Tongue (tissue), 2 donors: ENCODE data around the gene MPHOSPH6. TPM values are rescaled to one million over a fixed set of nuclear protein-coding genes. Genes with fewer than 3 reads are reported as not detected.
"Not testable (repeated sequence)": the region's sequence is repeated elsewhere in the genome, so short reads cannot be mapped to it uniquely, and the experiment has no call there.

Experiments
- DNase-seq: peaks from one replicate; pipeline ENCODE4 v3.0.0-alpha.2; 2015
- total RNA-seq: library from RNA; depleted of rRNA; stranded (reverse); fragments of >200 nt; gene quantifications from one replicate; pipeline ENCODE4 v1.2.3, GENCODE V29; 2014

Gene MPHOSPH6
- total RNA-seq, 1 donor from 2014 or later, result 31.5 TPM

GRCh38 chr16:82175627-82176026 lies 5.6 kb upstream of the MPHOSPH6 start:
- DNase-seq, result no peak

DNA sequence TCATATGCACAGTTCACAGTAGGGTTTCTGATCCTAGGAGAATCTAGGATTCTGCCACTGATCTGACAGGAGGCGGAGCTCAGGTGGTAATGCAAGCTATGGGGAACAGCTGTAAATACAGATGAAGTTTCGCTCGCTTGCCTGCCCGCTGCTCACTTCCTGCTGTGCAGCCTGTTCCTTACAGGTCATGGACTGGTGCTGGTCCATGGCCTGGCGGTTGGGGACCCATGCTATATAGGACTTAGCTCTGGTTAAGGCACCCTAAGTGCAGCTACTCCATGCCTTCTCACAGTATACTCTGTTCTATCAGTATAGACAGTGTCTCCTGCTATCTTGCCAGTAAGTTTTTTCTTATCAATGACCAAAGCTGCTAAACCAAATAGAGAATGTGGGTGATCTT lies 2.4 kb downstream of the MPHOSPH6 start:
- DNase-seq, result no peak

GRCh38 chr16:82160226-82160625 lies 9.8 kb downstream of the MPHOSPH6 start:
- no peak for DNase-seq

- no peak for DNase-seq
Observed at GRCh38 chr16:82157836-82158235, 12.2 kb downstream of the MPHOSPH6 start.

- no peak for DNase-seq
Observed at GRCh38 chr16:82157534-82157812, 12.6 kb downstream of the MPHOSPH6 start.

DNA sequence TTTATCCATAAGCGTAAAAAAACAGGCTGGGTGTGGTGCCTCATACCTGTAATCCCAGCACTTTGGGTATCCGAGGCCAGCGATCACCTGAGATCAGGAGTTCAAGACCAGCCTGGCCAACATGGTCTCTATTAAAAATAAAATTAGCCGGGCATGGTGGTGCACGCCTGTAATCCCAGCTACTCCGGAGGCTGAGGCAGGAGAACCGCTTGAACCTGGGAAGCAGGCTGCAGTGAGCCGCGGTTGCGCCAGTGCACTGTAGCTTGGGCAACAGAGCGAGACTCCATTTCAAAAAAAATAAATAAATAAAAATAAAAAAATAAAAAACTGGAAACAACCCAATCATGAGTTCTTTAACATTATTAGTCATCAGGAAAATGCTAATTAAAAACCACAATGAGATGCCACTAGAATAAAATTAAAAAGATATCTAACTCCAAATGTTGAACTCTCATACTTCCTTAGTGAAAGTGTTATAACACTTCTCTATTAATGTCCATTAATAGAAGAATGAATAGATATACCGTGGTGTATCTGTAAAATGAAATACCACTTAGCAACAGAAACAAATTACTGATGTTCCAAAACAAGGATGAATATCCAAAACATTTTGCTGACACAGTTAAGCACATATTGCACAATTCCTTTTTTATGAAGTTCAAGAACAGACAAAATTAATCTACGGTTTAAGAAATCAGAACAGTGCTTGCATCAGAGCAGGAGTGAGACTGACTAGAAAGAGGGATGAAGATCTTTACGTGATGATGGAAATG lies 13.1 kb downstream of the MPHOSPH6 start:
- DNase-seq, result no peak

GRCh38 chr16:82152641-82153112 lies 17.3 kb downstream of the MPHOSPH6 start:
- no peak for DNase-seq

DNA sequence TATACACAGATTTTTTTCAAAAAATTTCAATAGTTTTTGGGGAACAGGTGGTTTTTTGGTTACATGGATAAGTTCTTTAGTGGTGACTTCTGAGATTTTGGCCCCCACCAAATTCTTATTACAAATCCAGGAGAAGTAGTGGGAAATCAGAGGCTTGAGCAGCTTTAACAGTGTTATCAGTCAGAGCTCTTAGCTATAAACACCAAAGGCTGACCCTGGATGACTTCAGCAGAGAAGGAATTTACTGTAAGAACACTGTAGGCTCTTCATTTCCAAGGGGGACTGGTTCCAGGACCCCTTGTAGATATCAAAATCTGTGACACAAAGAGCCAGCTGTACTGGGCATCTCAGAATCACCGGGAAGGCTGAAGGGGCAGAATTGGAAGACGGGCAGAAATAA lies 17.8 kb downstream of the MPHOSPH6 start:
- no peak for DNase-seq

DNA sequence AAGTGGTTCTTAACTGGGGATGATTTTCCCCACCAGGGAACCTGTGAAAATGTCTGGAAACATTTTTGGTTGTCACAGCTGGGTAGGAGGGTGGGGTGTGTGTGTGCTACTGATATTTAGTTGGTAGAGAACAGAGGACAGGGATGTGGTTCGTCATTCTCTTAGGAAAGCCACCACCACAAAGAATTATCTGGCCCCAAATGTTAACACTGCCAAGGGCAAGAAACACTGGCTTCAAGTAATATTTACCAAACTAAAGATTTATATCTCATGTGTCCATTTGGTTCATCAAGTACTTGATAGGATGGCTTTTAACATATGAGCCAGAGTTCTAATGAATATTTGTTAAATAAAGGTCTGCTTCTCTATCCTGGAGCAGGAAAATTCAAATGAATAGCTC lies 19.5 kb downstream of the MPHOSPH6 start:
- no peak for DNase-seq

DNA sequence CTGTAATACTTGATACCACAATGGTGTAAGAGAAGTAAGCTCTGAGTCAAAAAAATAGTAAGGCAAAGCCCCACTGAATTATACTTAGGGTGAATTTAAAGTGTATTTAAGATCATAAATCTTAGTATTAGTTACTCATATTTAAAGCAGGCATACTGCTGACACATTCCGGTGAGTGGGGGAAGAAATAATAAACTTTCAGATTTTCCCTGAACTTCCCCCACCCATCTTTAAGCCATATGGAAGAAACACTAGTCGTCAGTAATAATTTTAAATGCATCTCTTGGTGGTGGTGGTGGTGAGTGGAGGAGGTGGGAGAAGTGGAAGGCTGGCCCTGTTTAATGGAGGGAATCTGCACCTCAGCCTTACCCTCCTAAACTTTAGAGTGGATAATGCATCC lies 20.5 kb downstream of the MPHOSPH6 start:
- no peak for DNase-seq

- no peak for DNase-seq
Observed at GRCh38 chr16:82147546-82147945, 22.5 kb downstream of the MPHOSPH6 start.

DNA sequence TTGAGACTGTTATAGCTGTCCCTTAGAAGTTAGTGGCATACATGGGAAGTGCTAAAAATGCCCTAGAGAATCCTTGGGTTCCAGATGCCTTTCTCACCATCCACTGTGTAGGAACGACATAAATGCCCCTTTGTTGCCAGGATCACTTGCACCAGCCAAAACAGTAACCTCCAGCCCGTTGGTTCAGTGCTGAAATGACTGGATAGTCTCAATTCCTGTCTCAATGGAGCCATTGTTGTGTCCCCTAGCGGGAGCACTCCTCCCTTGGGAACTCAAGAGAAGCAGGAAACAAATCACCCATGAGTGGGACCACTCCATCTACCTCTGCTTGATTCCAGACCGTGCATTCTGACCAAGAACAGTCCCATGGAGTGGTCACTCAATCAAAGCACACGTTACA lies 23.1 kb downstream of the MPHOSPH6 start:
- peak; percentile 13 for DNase-seq

DNA sequence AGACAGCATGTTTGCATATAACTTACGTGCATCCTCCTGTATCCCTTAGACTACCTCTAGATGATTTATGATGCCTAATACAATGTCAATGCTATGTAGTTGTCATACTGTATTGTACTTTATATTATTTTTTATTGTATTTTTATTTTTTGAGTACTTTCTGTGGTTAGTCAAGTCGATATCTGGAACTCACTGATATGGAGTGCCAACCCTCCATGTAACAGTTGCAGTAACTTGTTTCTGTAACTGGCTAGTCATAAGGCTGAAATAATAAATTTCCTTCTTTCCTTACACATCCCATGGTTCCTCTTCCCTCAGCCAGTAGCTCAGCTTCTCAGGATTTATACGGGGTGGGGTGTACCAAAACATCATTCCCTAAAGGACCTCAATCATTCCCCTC lies 23.5 kb downstream of the MPHOSPH6 start:
- no peak for DNase-seq

- DNase-seq, result not testable (repeated sequence)
Observed at GRCh38 chr16:82139286-82139571, 30.8 kb downstream of the MPHOSPH6 start.

- DNase-seq, result no peak
Observed at GRCh38 chr16:82138478-82139285, 31.3 kb downstream of the MPHOSPH6 start.

- peak; percentile 15 for DNase-seq
Observed at GRCh38 chr16:82137822-82138167, 32.2 kb downstream of the MPHOSPH6 start.

- DNase-seq, result peak; percentile 13
Observed at GRCh38 chr16:82136956-82137821, 32.8 kb downstream of the MPHOSPH6 start.

DNA sequence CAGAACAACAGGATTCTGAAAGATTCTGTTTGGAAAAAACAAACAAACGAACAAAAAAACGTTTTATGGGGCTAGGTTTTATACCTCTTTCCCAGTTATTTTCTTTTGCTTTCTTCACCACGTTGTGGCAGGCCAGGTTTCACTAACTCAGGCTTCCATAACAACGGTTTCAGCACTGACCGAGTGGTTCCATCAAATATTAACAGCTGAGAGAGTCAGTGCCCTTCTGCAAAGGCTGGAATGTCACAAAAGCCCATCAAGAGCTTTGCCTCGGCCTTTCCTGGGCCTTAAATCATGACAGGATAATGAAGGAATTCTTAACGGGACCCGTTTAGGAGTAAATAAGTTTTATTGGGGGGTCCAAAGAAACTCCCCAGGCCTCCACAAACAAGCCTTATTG lies 34.2 kb downstream of the MPHOSPH6 start:
- no peak for DNase-seq

GRCh38 chr16:82134846-82135245 lies 35.2 kb downstream of the MPHOSPH6 start:
- DNase-seq, result no peak

- no peak for DNase-seq
Observed at GRCh38 chr16:82133798-82134197, 36.2 kb downstream of the MPHOSPH6 start.

DNA sequence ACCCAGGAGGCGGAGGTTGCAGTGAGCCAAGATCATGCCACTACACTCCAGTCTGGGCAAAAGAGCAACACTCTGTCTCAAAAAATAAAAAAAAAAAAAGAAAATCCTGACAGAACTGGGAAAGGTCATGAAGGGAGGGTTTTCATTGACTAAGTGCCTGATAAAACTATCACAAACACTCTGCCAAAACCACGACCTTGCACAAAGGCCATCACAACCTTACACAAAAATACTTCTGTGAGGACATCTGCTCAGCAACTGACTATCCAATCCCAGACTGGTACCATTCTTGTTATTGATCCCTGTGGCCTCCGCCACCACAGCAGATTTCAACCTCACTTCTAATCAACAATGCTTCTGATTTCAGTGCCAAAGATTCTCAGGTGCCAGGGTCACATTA lies 40.1 kb downstream of the MPHOSPH6 start:
- DNase-seq, result no peak

GRCh38 chr16:82124651-82125050 lies 45.4 kb downstream of the MPHOSPH6 start:
- no peak for DNase-seq

- DNase-seq, result no peak
Observed at GRCh38 chr16:82119405-82119804, 50.6 kb downstream of the MPHOSPH6 start.
